BE2C (cell line): ENCODE measurements around the gene ZSCAN5A.
"Not testable (repeated sequence)": the region's sequence is repeated elsewhere in the genome, so short reads cannot be mapped to it uniquely, and the experiment has no call there.

ENCODE experiments used
- DNase-seq: peaks from one replicate; pipeline ENCODE4 v3.0.0-alpha.2; 2020
- H3K27me3 ChIP-seq: fragments of 250-450 bp; sonication (Bioruptor Pico); 2 replicates; pipeline ENCODE4 v1.5.1; 2020; ENCODE audit warnings: mild to moderate bottlenecking
- H3K36me3 ChIP-seq: fragments of 250-450 bp; sonication (Bioruptor Pico); 2 replicates; pipeline ENCODE4 v1.5.1; 2020; ENCODE audit warnings: mild to moderate bottlenecking
- H3K4me1 ChIP-seq: fragments of 250-450 bp; sonication (Bioruptor Pico); 2 replicates; pipeline ENCODE4 v1.5.1; 2020
- H3K4me3 ChIP-seq: 2 replicates; pipeline ENCODE4 v1.5.1; 2011; ENCODE audit warnings: low read depth, low read length
- H3K9me3 ChIP-seq: fragments of 250-450 bp; sonication (Bioruptor Pico); 2 replicates; pipeline ENCODE4 v1.5.1; 2020
- CTCF ChIP-seq: IDR thresholded peaks from 2 replicates; pipeline ENCODE4 v1.5.1; 2012; ENCODE audit warnings: mild to moderate bottlenecking, low read depth, low read length

The ZSCAN5A gene

GRCh38 chr19:56176881-56177280 lies 137.8 kb downstream of the ZSCAN5A start:
- Histone ChIP-seq H3K4me1 (no peaks in the 10 kb centered on the region), H3K9me3 (no peaks in the 10 kb centered on the region), H3K27me3 (peaks cover 22% of the 10 kb centered on the region), H3K36me3 (no peaks in the 10 kb centered on the region), H3K4me3 (no peak overlapping the region)
- TF ChIP-seq CTCF = no peak
- DNase-seq = no peak

GRCh38 chr19:56176310-56176709 lies 138.3 kb downstream of the ZSCAN5A start:
- DNase-seq = not testable (repeated sequence)

GRCh38 chr19:56175861-56176307 lies 138.8 kb downstream of the ZSCAN5A start, which contains the start of gene GALP:
GALP (plus strand) TSS chr19:56176008; CDS start chr19:56177109, 1,101 bp downstream.
- H3K9me3 ChIP-seq, DNase-seq, H3K4me3 ChIP-seq, H3K4me1 ChIP-seq, H3K36me3 ChIP-seq: not testable (repeated sequence)
- H3K27me3 ChIP-seq = peaks cover 22% of the 10 kb centered on the region

More at GRCh38 chr19:56176310-56176709, 138.3 kb downstream of the ZSCAN5A start:
- not testable (repeated sequence) for H3K9me3 ChIP-seq, H3K4me1 ChIP-seq, H3K4me3 ChIP-seq, H3K36me3 ChIP-seq
- H3K27me3 ChIP-seq = peaks cover 22% of the 10 kb centered on the region

GRCh38 chr19:56174550-56174949 lies 140.1 kb downstream of the ZSCAN5A start:
- no peak for DNase-seq
- TF ChIP-seq CTCF = no peak
- no peaks in the 10 kb centered on the region for H3K9me3 ChIP-seq

GRCh38 chr19:56174086-56174485 lies 140.6 kb downstream of the ZSCAN5A start:
- DNase-seq = no peak
- no peak overlapping the region for H3K4me3 ChIP-seq
- H3K4me1 ChIP-seq = no peaks in the 10 kb centered on the region
- H3K36me3 ChIP-seq = no peaks in the 10 kb centered on the region
- H3K27me3 ChIP-seq = peaks cover 22% of the 10 kb centered on the region
- TF ChIP-seq CTCF = no peak
- no peaks in the 10 kb centered on the region for H3K9me3 ChIP-seq

More at GRCh38 chr19:56174550-56174949, 140.1 kb downstream of the ZSCAN5A start:
- Histone ChIP-seq H3K36me3 (no peaks in the 10 kb centered on the region), H3K4me1 (no peaks in the 10 kb centered on the region), H3K4me3 (no peak overlapping the region), H3K27me3 (peaks cover 22% of the 10 kb centered on the region)
